GM21528 (cell line): ENCODE results near the gene PPP1R12A.
"Not testable (repeated sequence)": the region's sequence is repeated elsewhere in the genome, so short reads cannot be mapped to it uniquely, and the experiment has no call there.

Experiments used
- ATAC-seq: cut with Tn5 transposase; IDR thresholded peaks from one replicate; pipeline ENCODE4 v1.9.1; 2021; ENCODE audit warnings: mild to moderate bottlenecking, moderate library complexity; ENCODE audit not compliant: unreplicated experiment, low FRiP score

The PPP1R12A gene

GRCh38 chr12:79897617-79898016, 37.3 kb downstream of the PPP1R12A start:
- ATAC-seq, result no peak

DNA sequence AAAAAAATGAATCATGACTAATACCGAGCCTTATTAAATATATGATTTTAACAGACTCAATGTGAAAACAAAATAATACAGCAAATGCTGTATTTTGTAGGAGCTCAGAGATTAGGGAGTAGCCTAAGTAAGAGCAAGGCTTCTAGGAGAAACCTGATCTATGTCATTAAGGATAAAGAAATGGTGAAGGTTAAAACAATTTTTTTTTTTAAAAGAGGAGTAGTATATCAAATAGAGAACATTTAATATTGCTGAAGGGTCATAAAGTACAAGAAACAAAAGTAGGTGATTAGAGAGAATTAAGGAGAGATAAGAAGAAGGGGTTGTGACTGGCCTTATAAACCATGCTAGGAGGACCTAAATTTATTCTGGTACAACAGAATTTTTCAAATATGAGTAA, 39.1 kb downstream of the PPP1R12A start:
- no peak for ATAC-seq

- no peak for ATAC-seq
Measured at GRCh38 chr12:79895071-79895470, 39.8 kb downstream of the PPP1R12A start.

DNA sequence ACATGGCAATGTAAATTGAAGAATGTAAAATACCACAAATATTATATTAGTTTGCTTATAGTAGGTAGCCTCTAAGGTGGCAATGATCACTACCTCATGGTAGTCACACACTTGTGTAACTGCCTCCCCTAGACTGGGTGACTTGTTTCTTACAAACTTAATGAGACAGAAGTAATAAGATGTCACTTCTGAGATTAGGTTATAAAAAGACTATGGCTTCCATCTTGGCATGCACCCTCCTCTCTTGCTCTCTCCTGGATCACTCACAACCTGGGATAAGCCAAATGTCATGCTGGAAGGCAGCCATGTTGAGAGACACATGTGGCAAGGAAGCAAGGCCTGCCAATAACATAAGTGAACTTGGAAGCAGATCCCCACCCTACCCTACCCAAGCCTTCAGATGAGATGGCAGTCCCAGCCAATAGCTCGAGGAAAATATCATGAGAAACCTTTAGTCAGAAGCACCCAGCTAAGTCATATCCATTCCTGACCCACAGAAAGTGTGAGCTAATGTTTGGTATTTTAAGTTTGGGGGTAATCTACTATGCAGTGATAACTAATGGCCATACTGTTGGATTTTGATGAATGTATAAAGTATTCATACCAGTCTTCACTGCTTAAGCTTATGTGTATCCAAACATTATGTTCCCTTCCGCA, 43.3 kb downstream of the PPP1R12A start:
- ATAC-seq, result no peak

GRCh38 chr12:79887890-79888289, 47.0 kb downstream of the PPP1R12A start:
- ATAC-seq, result no peak

GRCh38 chr12:79886917-79887519, 47.9 kb downstream of the PPP1R12A start:
- ATAC-seq, result peak; percentile 60

DNA sequence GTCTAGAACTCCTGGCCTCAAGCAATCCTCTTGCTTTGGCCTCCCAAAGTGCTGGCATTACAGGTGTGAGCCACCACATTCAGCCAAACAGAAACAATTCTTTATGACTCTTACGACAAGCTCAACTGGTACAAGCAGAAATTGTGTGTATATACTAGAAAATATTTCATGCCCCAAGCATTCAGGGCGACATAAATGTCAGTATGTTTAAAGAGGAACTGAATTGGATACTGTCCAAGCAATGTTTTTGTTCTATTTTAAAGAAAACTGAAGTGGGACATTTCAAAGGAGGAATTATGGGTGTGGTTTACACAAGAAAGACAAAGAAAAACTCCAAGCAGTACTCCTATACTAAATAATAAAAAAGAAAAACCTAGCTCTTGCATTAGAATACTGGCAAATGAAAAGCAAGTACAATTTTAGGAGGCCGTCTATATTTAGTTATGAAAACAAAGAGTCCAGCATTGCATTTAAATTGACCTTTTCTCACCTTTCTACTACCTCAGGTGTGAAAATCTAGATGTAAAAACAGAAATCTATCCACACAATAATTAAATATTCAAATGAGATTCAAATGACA, 48.9 kb downstream of the PPP1R12A start:
- no peak for ATAC-seq

DNA sequence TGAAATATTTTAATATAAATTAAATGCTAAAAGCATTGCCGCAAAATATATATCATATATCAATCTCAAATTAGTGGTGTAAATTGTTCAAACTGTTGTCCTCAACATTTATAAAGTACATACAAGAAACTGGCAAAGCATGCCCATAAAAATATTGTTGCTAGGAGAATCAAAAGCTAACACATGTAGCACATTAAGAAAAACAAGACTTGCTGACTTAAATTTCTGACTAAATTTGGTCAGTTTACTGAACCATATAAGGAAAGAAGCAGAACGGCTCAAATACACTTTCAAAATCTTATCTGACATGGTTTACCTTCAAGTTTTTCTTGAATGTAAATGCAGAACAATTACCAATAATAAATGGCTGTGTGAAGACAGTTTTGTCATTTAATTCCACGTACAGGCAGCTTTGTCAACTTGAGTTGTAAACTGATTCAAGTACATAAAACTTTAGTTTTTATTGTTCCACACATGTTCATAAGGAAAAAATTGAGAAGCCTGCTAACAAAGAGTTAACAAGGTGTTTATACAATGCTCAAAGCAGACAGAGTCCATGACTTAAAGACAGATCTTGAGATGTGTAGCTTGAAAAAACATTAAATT, 50.4 kb downstream of the PPP1R12A start:
- no peak for ATAC-seq

DNA sequence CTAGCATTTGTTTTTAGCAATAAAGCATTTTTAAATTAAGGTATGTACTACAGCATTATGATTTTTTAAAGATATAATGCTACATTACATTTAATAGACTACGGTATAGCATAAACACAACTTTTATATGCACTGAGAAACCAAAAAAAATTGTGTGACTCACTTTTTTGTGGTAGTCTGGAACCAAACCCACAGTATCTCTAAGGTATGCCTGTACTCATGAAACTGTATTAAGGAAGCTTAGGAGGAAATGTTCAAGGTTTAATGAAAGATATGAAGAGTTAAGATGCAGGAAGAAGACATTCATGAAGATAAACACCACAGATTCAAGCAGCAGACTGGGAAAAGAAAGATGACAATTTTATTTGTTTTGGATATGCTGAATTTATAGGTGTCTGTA, 51.7 kb downstream of the PPP1R12A start:
- no peak for ATAC-seq

GRCh38 chr12:79881351-79881750, 53.5 kb downstream of the PPP1R12A start:
- ATAC-seq, result no peak

GRCh38 chr12:79878506-79878905, 56.4 kb downstream of the PPP1R12A start:
- not testable (repeated sequence) for ATAC-seq

DNA sequence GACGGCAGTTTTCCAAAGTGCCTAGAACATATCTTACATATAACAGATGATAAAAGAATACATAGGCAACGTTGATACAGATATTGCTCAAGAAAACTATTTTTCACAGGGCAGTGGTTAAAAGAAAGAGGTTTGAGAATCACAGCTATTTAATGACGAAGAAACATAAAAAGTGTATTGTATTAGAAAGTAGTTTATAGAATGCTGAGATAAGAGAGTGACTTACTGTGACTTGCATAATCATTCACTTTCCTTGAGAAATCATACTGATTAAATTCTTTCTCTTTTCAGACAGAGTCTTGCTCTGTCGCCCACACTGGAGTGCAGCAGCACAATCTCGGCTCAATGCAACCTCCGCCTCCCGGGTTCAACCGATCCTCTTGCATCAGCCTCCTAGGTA, 57.7 kb downstream of the PPP1R12A start:
- no peak for ATAC-seq

GRCh38 chr12:79874665-79875064, 60.2 kb downstream of the PPP1R12A start:
- no peak for ATAC-seq

GRCh38 chr12:79873201-79873600, 61.7 kb downstream of the PPP1R12A start:
- ATAC-seq, result no peak

DNA sequence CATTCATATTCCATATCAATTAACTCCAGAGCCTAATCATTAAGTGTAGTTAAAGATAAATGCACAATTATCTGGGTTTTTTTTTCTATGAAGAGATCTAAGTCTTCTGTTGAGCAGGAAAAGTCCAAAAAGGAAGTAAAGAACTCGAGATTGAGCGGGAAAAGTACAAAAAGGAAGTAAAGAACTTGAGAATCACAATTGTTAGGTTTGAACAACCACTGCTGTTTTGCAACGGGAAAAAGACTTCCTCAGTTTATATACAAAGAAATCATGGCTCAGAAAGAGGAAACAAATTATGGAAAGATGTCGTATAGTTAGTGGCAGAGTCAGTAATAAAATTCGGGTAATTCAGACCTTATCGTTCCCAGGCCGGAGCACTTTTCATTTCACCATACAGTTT, 63.3 kb downstream of the PPP1R12A start:
- ATAC-seq, result no peak

GRCh38 chr12:79870916-79871315, 64.0 kb downstream of the PPP1R12A start:
- ATAC-seq, result no peak

DNA sequence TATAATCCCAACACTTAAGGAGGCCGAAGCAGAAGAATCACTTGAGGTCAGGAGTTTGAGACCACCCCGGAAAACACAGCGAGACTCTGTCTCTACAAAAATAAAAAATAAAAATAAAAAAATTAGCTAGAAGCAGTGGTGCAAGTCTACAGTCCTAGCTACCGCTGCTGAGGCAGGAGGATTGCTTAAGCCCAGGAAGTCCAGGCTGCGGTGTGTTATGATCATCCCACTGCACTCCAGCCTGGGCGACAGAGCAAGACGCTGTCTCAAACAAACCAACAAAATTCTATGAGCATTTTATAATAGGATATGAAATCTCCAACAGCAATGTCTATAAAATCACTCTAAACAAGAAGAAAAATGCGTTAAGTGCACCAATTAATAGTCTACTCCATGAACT, 75.3 kb downstream of the PPP1R12A start:
- no peak for ATAC-seq

DNA sequence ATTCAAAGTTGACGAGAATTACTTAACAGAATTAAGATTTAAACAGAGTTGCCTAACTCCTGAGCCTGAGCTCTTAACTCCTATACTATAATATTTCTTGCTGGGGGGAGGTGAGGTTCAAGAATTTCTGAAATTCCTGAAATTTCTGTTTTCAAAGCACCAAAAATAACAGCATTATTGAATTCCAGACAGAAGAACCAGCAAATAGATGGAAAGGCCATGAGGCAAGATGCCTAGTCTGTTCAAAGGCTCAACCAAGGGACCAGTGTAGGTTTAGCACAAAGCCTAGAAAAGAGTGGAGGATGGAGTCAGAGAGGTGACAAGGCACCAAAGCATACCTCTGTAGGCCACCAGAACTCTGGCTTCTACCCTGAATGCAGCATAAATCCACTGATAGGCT, 76.4 kb downstream of the PPP1R12A start:
- no peak for ATAC-seq

- no peak for ATAC-seq
Measured at GRCh38 chr12:79857675-79858074, 77.2 kb downstream of the PPP1R12A start.

- ATAC-seq, result no peak
Measured at GRCh38 chr12:79850610-79851299, 84.1 kb downstream of the PPP1R12A start.

- ATAC-seq, result no peak
Measured at GRCh38 chr12:79848339-79848738, 86.6 kb downstream of the PPP1R12A start.
